Measurements from ENCODE around the gene RNF4. TPM values are rescaled to one million over a fixed set of nuclear protein-coding genes. Genes with fewer than 3 reads are reported as not detected.

RNF4 gene
- total RNA-seq, 2 experiments from 2014 or later = 65.0 to 76.5 TPM

DNA sequence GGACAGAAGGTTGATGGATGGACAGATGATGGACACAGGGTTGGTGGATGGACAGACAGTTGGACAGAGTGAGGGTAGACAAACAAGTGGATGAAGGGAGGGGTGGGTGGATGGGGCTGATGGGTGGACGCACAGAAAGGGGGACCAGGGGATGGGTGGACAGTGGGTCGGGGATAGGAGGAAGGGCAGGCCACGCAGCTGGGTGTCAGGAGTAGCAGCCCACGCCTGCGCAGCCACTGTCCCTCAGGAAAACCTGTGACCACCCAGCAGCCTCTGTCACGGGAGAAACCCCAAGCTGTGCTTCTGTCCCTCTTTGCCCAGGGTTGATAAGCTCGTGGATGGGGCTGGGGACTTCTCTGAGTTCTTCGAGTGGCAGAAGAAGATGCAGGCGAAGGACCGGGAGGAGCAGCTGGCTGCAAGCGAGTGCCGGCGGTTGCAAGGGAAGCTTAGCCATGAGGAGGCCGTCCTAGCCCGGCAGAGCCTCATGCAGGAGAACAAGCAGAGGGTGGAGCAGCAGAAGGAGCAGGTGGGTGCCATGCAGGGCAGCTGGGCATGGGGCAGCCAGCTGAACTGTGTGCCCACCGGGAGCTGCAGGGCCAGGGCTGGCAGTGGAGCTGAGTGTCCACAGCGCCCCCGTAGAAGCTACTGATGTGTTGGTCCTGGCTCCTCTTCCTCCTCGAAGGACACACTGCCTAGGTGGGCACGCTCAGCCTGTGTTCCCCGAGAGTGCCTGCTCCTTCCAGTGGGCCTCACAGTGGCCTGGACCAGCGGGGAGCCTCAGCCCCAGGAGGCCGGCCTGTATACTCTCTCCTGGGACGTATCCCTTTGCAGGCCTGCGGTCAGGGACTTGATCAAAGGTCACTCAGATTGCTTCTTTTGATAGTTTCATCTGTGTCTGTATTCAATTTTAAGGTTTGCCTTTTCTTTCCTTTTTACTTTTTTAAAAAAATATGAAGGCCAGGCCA is 16.8 kb upstream of the RNF4 start:
- intact Hi-C loops (cut with micrococcal nuclease; ENCODE audit: unreplicated experiment) = no loop called here
- no peak overlapping the region for H2AFZ ChIP-seq (ENCODE audit: low read length)
- no peaks in the 10 kb centered on the region for H3K9me2 ChIP-seq (ENCODE audit: insufficient read depth, low read length)
- POLR2A ChIA-PET = no interaction called here
- H3K4me3 ChIP-seq (ENCODE audit: low read depth, low read length, poor library complexity, severe bottlenecking) = no peak overlapping the region
- BruUV-seq (replicated peaks) = no TSS peak
- H3K4me1 ChIP-seq (ENCODE audit: insufficient read depth, low read length, poor library complexity, severe bottlenecking) = peaks cover 12% of the 10 kb centered on the region
- H3K79me2 ChIP-seq (ENCODE audit: insufficient read depth, low read depth, low read length) = no peaks in the 10 kb centered on the region
- no peaks in the 10 kb centered on the region for H4K20me1 ChIP-seq (ENCODE audit: insufficient read depth, low read length)
- no peaks in the 10 kb centered on the region for H3K36me3 ChIP-seq (ENCODE audit: insufficient read depth, low read length)
- TF ChIP-seq, protein P1, sequence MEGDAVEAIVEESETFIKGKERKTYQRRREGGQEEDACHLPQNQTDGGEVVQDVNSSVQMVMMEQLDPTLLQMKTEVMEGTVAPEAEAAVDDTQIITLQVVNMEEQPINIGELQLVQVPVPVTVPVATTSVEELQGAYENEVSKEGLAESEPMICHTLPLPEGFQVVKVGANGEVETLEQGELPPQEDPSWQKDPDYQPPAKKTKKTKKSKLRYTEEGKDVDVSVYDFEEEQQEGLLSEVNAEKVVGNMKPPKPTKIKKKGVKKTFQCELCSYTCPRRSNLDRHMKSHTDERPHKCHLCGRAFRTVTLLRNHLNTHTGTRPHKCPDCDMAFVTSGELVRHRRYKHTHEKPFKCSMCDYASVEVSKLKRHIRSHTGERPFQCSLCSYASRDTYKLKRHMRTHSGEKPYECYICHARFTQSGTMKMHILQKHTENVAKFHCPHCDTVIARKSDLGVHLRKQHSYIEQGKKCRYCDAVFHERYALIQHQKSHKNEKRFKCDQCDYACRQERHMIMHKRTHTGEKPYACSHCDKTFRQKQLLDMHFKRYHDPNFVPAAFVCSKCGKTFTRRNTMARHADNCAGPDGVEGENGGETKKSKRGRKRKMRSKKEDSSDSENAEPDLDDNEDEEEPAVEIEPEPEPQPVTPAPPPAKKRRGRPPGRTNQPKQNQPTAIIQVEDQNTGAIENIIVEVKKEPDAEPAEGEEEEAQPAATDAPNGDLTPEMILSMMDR (conservative IDR thresholded peaks at IDR 0.05; ENCODE audit: low read length) = no peak
- TF ChIP-seq EZH2phosphoT487 (IDR thresholded peaks at IDR 0.05; ENCODE audit: borderline replicate concordance, low read depth, low read length) = no peak
- no peak overlapping the region for H3K27ac ChIP-seq (ENCODE audit: low read depth, low read length, poor library complexity, severe bottlenecking)
- H3K4me2 ChIP-seq (ENCODE audit: low read length) = no peak overlapping the region
- DNase-seq (ENCODE audit: low spot score) = no peak
- CTCF ChIA-PET (ENCODE audit: unreplicated experiment) = no interaction called here
- H3K9me3 ChIP-seq (ENCODE audit: low read length) = no peaks in the 10 kb centered on the region

DNA sequence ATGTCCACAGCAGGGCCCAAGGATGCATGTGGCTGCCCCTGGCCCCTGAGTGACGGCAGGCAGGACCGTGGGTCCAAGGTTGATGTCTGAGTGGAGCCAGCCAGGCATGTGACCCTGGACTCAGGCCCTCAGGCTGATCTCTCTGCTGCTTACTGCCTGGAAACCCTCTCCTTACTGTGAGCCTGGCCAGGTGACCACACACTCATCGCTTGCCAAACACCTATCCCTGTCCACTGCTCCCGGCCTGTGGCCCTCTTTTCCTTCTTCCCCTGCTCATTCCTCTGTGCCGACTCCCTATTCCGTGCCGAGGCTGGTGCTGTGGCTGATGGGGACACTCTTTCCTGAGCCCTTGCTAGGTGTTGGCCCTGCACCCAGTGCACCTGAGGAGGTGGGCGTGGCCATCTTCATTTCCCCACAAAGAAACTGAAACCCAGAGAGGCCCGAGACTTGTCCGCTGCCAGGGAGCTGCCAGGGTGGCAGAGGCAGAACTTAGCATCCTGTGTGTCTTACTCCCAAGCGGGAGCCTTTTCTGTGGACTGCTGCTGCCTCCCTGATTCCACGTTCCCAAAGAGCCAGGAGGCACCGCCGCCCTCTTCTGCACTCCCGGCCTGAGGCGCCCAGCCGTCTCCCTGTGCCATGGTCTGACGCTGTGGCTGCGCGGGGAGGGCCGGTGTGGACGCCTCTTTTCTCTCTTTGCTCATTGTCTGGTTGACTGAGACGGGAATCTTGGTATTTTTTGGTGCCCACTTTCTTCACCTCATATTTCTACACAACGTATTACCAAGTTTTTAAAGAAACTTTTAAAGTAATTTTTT is 11.2 kb upstream of the RNF4 start:
- ChIA-PET POLR2A (interaction anchor here (0.6 to 0.7 kb wide), 2 partner anchors 225 to 557 kb away, joined by 3 to 4 read pairs; no protein-coding TSS in a partner anchor), CTCF (ENCODE audit: unreplicated experiment) (no interaction called here)
- TF ChIP-seq, protein P1 (conservative IDR thresholded peaks at IDR 0.05; ENCODE audit: low read length) = no peak
- TF ChIP-seq EZH2phosphoT487 (IDR thresholded peaks at IDR 0.05; ENCODE audit: borderline replicate concordance, low read depth, low read length) = no peak
- Histone ChIP-seq H2AFZ (ENCODE audit: low read length) (no peak overlapping the region), H3K79me2 (ENCODE audit: insufficient read depth, low read depth, low read length) (no peaks in the 10 kb centered on the region), H3K27ac (ENCODE audit: low read depth, low read length, poor library complexity, severe bottlenecking) (no peak overlapping the region), H3K4me2 (ENCODE audit: low read length) (no peak overlapping the region), H3K4me1 (ENCODE audit: insufficient read depth, low read length, poor library complexity, severe bottlenecking) (peaks cover 7% of the 10 kb centered on the region), H3K4me3 (ENCODE audit: low read depth, low read length, poor library complexity, severe bottlenecking) (no peak overlapping the region), H3K9me2 (ENCODE audit: insufficient read depth, low read length) (no peaks in the 10 kb centered on the region), H3K36me3 (ENCODE audit: insufficient read depth, low read length) (no peaks in the 10 kb centered on the region), H4K20me1 (ENCODE audit: insufficient read depth, low read length) (no peaks in the 10 kb centered on the region), H3K9me3 (ENCODE audit: low read length) (no peaks in the 10 kb centered on the region)
- intact Hi-C loops (cut with micrococcal nuclease; ENCODE audit: unreplicated experiment) = no loop called here
- no TSS peak for BruUV-seq (replicated peaks)
- DNase-seq (ENCODE audit: low spot score) = no peak

Measured in OCI-LY7 (cell line).